Testis (tissue), 3 donors: Measurements from ENCODE around the gene VWA5A. TPM values are rescaled to one million over a fixed set of nuclear protein-coding genes. Genes with fewer than 3 reads are reported as not detected.

Source experiments
- DNase-seq: peaks from one replicate; pipeline ENCODE4 v3.0.0-alpha.2; 2019
- H3K27ac ChIP-seq, 2 donors: fragments of 200-600 bp; sonication (generic); one replicate each; pipeline ENCODE4 v1.5.1; 2019
- H3K27me3 ChIP-seq: fragments of 200-600 bp; sonication (generic); one replicate; pipeline ENCODE4 v1.5.1; 2019
- H3K36me3 ChIP-seq: fragments of 200-600 bp; sonication (generic); one replicate; pipeline ENCODE4 v1.5.1; 2017; ENCODE audit warnings: low read depth; ENCODE audit errors: missing control alignments
- H3K4me1 ChIP-seq: fragments of 200-600 bp; sonication (generic); one replicate; pipeline ENCODE4 v1.5.1; 2019
- H3K4me3 ChIP-seq, 2 donors: fragments of 200-600 bp; sonication (generic); one replicate each; pipeline ENCODE4 v1.5.1; 2017 to 2019
- H3K9me3 ChIP-seq: fragments of 200-600 bp; sonication (generic); one replicate; pipeline ENCODE4 v1.5.1; 2017
- POLR2A ChIP-seq: fragments of 450-650 bp; IDR thresholded peaks from one replicate; pipeline ENCODE4 v1.6.1; 2017; ENCODE audit warnings: antibody characterized with exemption, mild to moderate bottlenecking, moderate library complexity
- WGBS, 2 donors: methylation state at CpG; one replicate each; pipeline ENCODE4 v1.1.5; 2018; 5-methylcytosine and 5-hydroxymethylcytosine counted together
- intact Hi-C: fragments of 100-400 bp; cut with DNase I; formaldehyde crosslinking; loops from one replicate; pipeline ENCODE4 v1.15.1; 2023; ENCODE audit warnings: low total_unique reads
- polyA plus RNA-seq: library from polyadenylated mRNA; stranded (reverse); fragments of 350-450 nt; fragmentation: Illumina TruSeq; extraction: RNeasy Lipid Tissue Mini Kit (QIAGEN cat#74804); gene quantifications from one replicate; pipeline ENCODE4 v1.2.3, GENCODE V29; 2014; ENCODE audit warnings: low read depth, low replicate concordance; ENCODE audit not compliant: insufficient read depth
- total RNA-seq, 2 donors: library from RNA; depleted of rRNA; stranded (reverse); fragments of >200 nt; gene quantifications; one replicate each; pipeline ENCODE4 v1.2.3, GENCODE V29; 2016
- TF ChIP-seq, protein P1 (sequence below), 3 experiments: fragments of 450-650 bp in 2 of 3; fragments of 200-600 bp in 1 of 3; sonication (generic) in 1 of 3; IDR thresholded peaks; one replicate each; pipeline ENCODE4 v1.5.1; 2016 to 2019; ENCODE audit warnings: antibody characterized with exemption in 3 of 3, mild to moderate bottlenecking in 2 of 3, moderate library complexity in 1 of 3

The VWA5A gene
- total and polyA plus RNA-seq, 3 donors from 2014 or later, result 26.6 to 31.3 (median 28.3) TPM

DNA sequence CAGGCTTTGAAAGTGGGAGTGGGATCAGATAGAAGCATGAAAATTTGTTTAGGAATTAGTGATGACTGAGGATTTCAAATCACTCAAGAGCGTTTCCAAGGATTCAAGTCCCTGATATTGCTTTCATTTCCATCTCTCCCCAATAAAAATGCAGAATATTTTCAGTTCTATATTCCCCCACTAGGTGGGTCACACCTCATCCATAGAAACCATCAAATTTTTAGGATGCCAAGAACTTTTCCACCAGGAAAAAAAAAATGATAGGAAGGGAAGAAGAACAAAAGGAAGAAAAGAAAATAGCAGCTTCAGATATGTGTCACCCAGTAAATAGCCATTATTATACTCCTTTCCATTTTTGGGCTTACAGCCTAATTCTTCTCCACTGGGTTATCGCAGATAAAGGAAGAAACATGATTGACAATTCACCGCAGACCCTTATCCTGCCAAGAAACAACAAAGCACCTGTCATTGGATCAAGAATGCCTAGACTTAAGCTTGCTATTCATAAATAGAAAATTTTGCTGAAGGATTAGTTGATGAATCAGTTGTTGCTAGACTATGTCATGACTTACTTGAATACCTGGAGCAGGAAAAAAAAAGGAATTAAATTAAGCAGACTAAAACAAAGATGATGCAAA, 37.6 kb downstream of the VWA5A start:
- no peak overlapping the region for H3K27ac ChIP-seq
- H3K36me3 ChIP-seq, result no peaks in the 10 kb centered on the region
- H3K27me3 ChIP-seq, result no peaks in the 10 kb centered on the region
- no peak for DNase-seq
- H3K9me3 ChIP-seq, result no peaks in the 10 kb centered on the region
- no peak for TF ChIP-seq POLR2A
- TF ChIP-seq, protein P1, sequence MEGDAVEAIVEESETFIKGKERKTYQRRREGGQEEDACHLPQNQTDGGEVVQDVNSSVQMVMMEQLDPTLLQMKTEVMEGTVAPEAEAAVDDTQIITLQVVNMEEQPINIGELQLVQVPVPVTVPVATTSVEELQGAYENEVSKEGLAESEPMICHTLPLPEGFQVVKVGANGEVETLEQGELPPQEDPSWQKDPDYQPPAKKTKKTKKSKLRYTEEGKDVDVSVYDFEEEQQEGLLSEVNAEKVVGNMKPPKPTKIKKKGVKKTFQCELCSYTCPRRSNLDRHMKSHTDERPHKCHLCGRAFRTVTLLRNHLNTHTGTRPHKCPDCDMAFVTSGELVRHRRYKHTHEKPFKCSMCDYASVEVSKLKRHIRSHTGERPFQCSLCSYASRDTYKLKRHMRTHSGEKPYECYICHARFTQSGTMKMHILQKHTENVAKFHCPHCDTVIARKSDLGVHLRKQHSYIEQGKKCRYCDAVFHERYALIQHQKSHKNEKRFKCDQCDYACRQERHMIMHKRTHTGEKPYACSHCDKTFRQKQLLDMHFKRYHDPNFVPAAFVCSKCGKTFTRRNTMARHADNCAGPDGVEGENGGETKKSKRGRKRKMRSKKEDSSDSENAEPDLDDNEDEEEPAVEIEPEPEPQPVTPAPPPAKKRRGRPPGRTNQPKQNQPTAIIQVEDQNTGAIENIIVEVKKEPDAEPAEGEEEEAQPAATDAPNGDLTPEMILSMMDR (IDR thresholded peaks at IDR 0.05), result no peak
- 82 to 90% methylated on average over 3 of the region's 3 CpGs for WGBS, 2 donors
- no peak overlapping the region for H3K4me3 ChIP-seq
- no peaks in the 10 kb centered on the region for H3K4me1 ChIP-seq
- intact Hi-C loops, result no loop called here

DNA sequence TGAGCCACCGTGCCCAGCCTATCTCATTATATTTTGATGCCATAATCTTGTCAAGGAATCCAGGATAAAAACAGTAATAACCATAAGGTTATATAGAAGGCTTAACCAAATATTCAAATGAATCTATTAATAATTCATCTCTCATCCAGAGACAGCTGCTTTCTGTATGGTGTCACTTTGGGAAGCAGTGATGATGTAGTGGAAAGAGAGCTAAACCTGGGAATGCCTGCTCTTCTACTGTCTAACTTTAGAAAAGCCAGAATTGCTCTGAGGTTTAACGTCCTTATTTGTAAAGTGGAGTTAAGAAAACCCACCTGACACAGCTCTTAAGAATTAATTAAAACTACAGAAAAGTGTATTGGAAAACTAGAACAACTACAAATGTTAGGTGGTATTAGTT, 38.6 kb downstream of the VWA5A start:
- WGBS, 2 donors, result 81 to 87% methylated on average over 2 of the region's 2 CpGs
- Histone ChIP-seq H3K36me3 (no peaks in the 10 kb centered on the region), H3K27me3 (no peaks in the 10 kb centered on the region), H3K4me1 (no peaks in the 10 kb centered on the region), H3K27ac (no peak overlapping the region), H3K9me3 (no peaks in the 10 kb centered on the region), H3K4me3 (no peak overlapping the region)
- no peak for DNase-seq
- TF ChIP-seq, protein P1 (IDR thresholded peaks at IDR 0.05), result no peak
- TF ChIP-seq POLR2A, result no peak
- intact Hi-C loops, result no loop called here

DNA sequence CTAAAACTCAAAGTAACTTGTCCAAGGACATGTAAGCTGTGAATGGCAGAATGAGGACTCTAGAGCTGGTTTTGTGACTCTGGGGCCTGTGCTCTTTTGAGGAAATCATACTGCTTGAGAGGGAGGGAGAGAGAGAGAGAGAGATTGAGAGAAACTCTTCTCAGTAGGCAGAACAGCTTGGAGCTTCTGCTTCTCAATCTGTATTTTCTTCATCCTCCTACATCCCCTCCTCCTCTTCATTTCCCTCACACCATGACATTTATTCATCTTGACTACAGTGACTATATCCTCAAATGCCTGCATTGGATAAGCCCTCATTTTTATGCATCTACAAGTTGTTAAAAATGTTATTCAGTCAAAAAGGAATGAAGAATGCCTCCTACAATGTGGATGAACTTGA, 44.2 kb downstream of the VWA5A start:
- intact Hi-C loops, result no loop called here
- Histone ChIP-seq H3K4me1 (peaks cover 8% of the 10 kb centered on the region), H3K36me3 (no peaks in the 10 kb centered on the region), H3K9me3 (no peaks in the 10 kb centered on the region), H3K27ac (no peak overlapping the region), H3K27me3 (no peaks in the 10 kb centered on the region), H3K4me3 (no peak overlapping the region)
- no peak for TF ChIP-seq POLR2A
- TF ChIP-seq, protein P1 (IDR thresholded peaks at IDR 0.05), result no peak
- DNase-seq, result no peak

DNA sequence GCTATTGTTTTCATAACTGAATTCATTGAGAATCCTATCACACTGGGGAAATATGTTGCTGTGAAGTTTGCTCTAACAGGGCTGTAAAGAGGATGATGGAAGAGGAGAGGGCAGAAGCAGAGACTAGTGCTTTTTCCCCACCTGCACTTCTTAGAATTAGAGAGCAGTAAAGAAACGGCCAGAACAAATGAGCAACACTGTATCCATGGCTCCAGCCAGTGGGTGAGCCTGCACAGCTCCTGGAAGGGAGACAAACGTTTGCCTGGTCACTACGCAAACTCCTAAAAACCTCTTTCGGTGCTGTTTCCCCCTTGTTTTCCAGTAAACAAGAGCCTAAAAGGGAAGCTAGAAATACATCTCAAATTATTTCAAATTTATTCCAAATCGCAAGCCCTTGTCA, 45.7 kb downstream of the VWA5A start:
- Histone ChIP-seq H3K36me3 (no peaks in the 10 kb centered on the region), H3K9me3 (no peaks in the 10 kb centered on the region), H3K4me3 (no peak overlapping the region), H3K27ac (no peak overlapping the region), H3K4me1 (peaks cover 8% of the 10 kb centered on the region), H3K27me3 (no peaks in the 10 kb centered on the region)
- 53 to 65% methylated on average over 5 of the region's 5 CpGs for WGBS, 2 donors
- no peak for TF ChIP-seq POLR2A
- TF ChIP-seq, protein P1 (IDR thresholded peaks at IDR 0.05), result no peak
- DNase-seq, result peak; percentile 62
- intact Hi-C loops, result no loop called here

DNA sequence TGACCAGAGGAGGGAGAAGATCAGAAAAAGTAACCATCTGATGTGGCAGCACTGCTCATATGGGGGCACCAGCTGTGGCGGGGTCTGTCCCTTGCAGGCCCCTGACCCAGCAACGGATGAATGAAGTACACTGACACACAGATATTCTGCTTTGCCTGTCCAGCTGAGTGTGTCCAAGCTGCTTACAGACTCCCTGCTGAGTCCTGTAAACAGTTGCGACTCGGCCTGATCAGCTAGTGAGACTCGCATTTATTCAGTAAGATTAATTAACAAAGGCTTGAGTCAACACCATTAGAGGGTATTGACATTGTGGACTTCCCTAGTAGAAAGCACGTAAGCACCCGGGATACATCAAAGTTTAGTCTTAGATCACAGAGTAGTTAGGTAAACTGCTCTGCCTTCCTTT, 52.6 kb downstream of the VWA5A start:
- Histone ChIP-seq H3K27me3 (no peaks in the 10 kb centered on the region), H3K27ac (no peak overlapping the region), H3K4me1 (no peaks in the 10 kb centered on the region), H3K4me3 (no peak overlapping the region), H3K36me3 (no peaks in the 10 kb centered on the region), H3K9me3 (no peaks in the 10 kb centered on the region)
- no peak for TF ChIP-seq POLR2A
- TF ChIP-seq, protein P1 (IDR thresholded peaks at IDR 0.05), result no peak
- intact Hi-C loops, result no loop called here
- DNase-seq, result no peak
- WGBS, 2 donors, result 50 to 63% methylated on average over 6 to 7 of the region's 7 CpGs
